ENCODE data around the gene PDCD11. TPM values are rescaled to one million over a fixed set of nuclear protein-coding genes. Genes with fewer than 3 reads are reported as not detected.

Gene PDCD11
- total RNA-seq, 1 donor from 2014 or later, result 56.1 TPM

DNA sequence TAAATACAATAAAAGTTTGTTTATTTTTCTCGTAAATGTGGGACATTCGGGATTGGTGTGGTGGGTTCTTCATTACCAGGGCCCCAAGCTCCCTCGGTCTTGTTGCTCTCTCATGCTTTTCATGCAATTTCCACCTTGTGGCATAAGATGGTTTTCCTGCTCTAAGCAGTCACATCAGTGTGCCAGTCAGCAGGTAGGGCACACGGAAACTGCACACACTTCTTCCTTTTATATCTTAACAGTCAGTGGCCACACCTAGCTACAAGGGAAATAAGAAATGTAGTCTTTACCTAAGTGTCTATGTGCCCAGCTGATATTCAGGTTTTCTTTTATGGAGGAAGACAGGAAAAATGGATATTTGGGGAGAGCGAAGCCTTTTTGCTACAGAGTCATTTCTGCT, 22.2 kb upstream of the PDCD11 start:
- H3K36me3 Mint-ChIP-seq (ENCODE audit: insufficient read depth), result peaks cover 7% of the 10 kb centered on the region
- H3K4me1 Mint-ChIP-seq (ENCODE audit: low read depth), result no peaks in the 10 kb centered on the region
- TF ChIP-seq CTCF (IDR thresholded peaks at IDR 0.05; ENCODE audit: unreplicated experiment), result no peak
- H3K27me3 Mint-ChIP-seq, result no peaks in the 10 kb centered on the region
- no peaks in the 10 kb centered on the region for H3K9me3 Mint-ChIP-seq (ENCODE audit: low read depth)
- DNase-seq (ENCODE audit: low spot score, unreplicated experiment), result no peak
- H3K4me3 Mint-ChIP-seq (ENCODE audit: low read depth), result no peak overlapping the region
- H3K27ac Mint-ChIP-seq, result no peak overlapping the region

DNA sequence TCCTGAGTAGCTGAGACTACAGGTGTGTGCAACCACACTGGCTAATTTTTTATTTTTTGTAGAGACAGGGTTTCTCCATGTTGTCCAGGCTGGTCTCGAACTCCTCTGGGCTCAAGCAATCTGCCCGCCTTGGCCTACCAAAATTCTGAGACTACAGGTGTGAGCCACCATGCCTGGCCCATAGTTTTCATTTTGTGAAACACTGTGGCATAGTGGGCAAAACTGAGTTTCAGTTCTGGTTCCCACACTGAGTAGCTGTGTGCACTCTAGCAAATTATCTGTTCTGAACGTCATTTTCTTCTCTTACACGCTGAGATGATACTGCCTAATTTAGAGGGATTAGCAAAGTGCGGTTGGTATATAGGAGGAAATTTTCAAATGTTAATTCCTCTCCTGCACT, 13.7 kb upstream of the PDCD11 start:
- no peak for TF ChIP-seq CTCF (IDR thresholded peaks at IDR 0.05; ENCODE audit: unreplicated experiment)
- no peak for DNase-seq (ENCODE audit: low spot score, unreplicated experiment)
- Mint-ChIP-seq H3K4me1 (ENCODE audit: low read depth) (no peaks in the 10 kb centered on the region), H3K27me3 (no peaks in the 10 kb centered on the region), H3K9me3 (ENCODE audit: low read depth) (no peaks in the 10 kb centered on the region), H3K27ac (no peak overlapping the region), H3K36me3 (ENCODE audit: insufficient read depth) (peaks cover 8% of the 10 kb centered on the region), H3K4me3 (ENCODE audit: low read depth) (no peak overlapping the region)

DNA sequence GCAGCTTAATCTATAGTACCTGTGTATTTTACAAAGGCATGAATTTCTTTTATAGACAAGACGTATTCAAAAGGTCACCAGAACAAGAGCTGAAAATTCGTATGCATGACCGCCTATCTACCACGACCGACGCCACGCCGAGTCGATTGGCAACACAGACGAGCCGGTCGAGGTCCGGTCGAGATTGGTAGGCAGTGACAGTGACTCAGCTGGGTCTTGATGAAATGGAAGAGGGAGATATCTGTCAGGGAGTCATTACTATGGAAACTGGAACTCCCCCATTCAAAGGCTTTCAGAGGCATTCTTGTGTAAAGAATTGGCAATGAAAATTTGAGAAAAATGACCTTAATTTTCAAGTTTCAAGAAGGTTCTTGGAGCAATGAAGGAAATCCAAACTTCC, 2.2 kb upstream of the PDCD11 start:
- no peak for TF ChIP-seq CTCF (IDR thresholded peaks at IDR 0.05; ENCODE audit: unreplicated experiment)
- H3K9me3 Mint-ChIP-seq (ENCODE audit: low read depth), result no peaks in the 10 kb centered on the region
- H3K4me1 Mint-ChIP-seq (ENCODE audit: low read depth), result peaks cover 29% of the 10 kb centered on the region
- H3K4me3 Mint-ChIP-seq (ENCODE audit: low read depth), result peak overlapping the region; percentile 67
- H3K27me3 Mint-ChIP-seq, result no peaks in the 10 kb centered on the region
- H3K36me3 Mint-ChIP-seq (ENCODE audit: insufficient read depth), result peaks cover 11% of the 10 kb centered on the region
- H3K27ac Mint-ChIP-seq, result no peak overlapping the region
- DNase-seq (ENCODE audit: low spot score, unreplicated experiment), result no peak

DNA sequence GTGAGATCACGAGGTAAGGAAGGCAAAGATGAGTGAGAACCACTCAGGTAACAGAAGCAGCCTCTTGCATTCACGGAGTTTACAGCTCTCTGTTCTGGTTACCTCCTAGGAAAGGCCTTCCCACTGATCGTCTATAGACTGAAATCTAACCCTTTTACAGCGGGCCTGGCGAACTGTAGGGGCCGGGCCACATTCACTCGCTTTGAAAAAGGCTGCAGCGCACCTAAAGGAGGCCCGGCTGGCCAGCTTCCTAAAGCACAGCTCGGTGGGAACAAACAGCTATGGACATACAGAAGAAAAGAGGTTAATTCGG, 716 bp upstream of the PDCD11 start:
- peaks cover 29% of the 10 kb centered on the region for H3K4me1 Mint-ChIP-seq (ENCODE audit: low read depth)
- H3K27ac Mint-ChIP-seq, result peak overlapping the region; percentile 98
- no peak for DNase-seq (ENCODE audit: low spot score, unreplicated experiment)
- no peaks in the 10 kb centered on the region for H3K9me3 Mint-ChIP-seq (ENCODE audit: low read depth)
- no peak for TF ChIP-seq CTCF (IDR thresholded peaks at IDR 0.05; ENCODE audit: unreplicated experiment)
- H3K4me3 Mint-ChIP-seq (ENCODE audit: low read depth), result peak overlapping the region; percentile 96
- H3K36me3 Mint-ChIP-seq (ENCODE audit: insufficient read depth), result peaks cover 17% of the 10 kb centered on the region
- no peaks in the 10 kb centered on the region for H3K27me3 Mint-ChIP-seq

DNA sequence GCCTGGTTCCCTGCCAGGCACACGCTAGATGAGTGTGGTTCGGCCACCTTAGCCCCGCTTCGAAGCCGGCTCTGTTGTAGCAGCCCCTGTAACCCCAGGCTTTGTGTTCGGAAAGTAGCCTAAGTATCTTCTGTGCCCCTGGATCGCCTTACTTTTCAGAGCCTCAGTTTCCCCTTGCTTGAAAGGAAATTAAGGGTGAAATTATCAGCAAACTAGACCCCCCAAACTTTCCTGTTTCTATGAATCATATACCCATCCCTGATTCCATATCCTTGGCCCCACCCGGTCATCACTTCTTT, 312 bp downstream of the PDCD11 start:
- peaks cover 29% of the 10 kb centered on the region for H3K4me1 Mint-ChIP-seq (ENCODE audit: low read depth)
- no peaks in the 10 kb centered on the region for H3K9me3 Mint-ChIP-seq (ENCODE audit: low read depth)
- TF ChIP-seq CTCF (IDR thresholded peaks at IDR 0.05; ENCODE audit: unreplicated experiment), result no peak
- DNase-seq (ENCODE audit: low spot score, unreplicated experiment), result no peak
- H3K4me3 Mint-ChIP-seq (ENCODE audit: low read depth), result peak overlapping the region; percentile 96
- no peaks in the 10 kb centered on the region for H3K27me3 Mint-ChIP-seq
- H3K36me3 Mint-ChIP-seq (ENCODE audit: insufficient read depth), result peaks cover 15% of the 10 kb centered on the region
- H3K27ac Mint-ChIP-seq, result peak overlapping the region; percentile 98
